Neutrophil (primary cell): ENCODE measurements around the gene HEMK1.

Source experiments
- H3K27ac ChIP-seq: fragments of 200-600 bp; sonication (generic); 2 replicates; pipeline ENCODE4 v1.5.1; 2016; ENCODE audit warnings: mild to moderate bottlenecking, moderate library complexity
- H3K27me3 ChIP-seq: fragments of 200-600 bp; sonication (generic); 2 replicates; pipeline ENCODE4 v1.6.0; 2016; ENCODE audit warnings: mild to moderate bottlenecking
- H3K36me3 ChIP-seq: fragments of 200-600 bp; sonication (generic); 2 replicates; pipeline ENCODE4 v1.5.1; 2017
- H3K4me1 ChIP-seq, 2 experiments: fragments of 200-600 bp in 1 of 2; sonication (generic) in 1 of 2; 1 replicate in 1 of 2; 2 replicates in 1 of 2; pipeline versions ENCODE4 v1.5.1 to v1.6.1; 2013 to 2016; ENCODE audit warnings: low read depth in 1 of 2, low read length in 1 of 2, mild to moderate bottlenecking in 1 of 2, moderate library complexity in 1 of 2; ENCODE audit not compliant: control insufficient read depth in 1 of 2, insufficient read depth in 1 of 2
- H3K4me3 ChIP-seq, 2 experiments: fragments of 200-600 bp in 1 of 2; sonication (generic) in 1 of 2; 1 replicate in 1 of 2; 2 replicates in 1 of 2; pipeline ENCODE4 v1.5.1; 2013 to 2016; ENCODE audit warnings: low read depth in 1 of 2, low read length in 1 of 2, mild to moderate bottlenecking in 1 of 2, moderate library complexity in 1 of 2
- H3K9me3 ChIP-seq: fragments of 200-600 bp; sonication (generic); 2 replicates; pipeline ENCODE4 v1.5.1; 2016
- TF ChIP-seq, protein P1 (sequence below): fragments of 200-600 bp; sonication (generic); IDR thresholded peaks from 2 replicates; pipeline ENCODE4 v1.5.1; 2016; ENCODE audit warnings: antibody characterized with exemption

Gene HEMK1

DNA sequence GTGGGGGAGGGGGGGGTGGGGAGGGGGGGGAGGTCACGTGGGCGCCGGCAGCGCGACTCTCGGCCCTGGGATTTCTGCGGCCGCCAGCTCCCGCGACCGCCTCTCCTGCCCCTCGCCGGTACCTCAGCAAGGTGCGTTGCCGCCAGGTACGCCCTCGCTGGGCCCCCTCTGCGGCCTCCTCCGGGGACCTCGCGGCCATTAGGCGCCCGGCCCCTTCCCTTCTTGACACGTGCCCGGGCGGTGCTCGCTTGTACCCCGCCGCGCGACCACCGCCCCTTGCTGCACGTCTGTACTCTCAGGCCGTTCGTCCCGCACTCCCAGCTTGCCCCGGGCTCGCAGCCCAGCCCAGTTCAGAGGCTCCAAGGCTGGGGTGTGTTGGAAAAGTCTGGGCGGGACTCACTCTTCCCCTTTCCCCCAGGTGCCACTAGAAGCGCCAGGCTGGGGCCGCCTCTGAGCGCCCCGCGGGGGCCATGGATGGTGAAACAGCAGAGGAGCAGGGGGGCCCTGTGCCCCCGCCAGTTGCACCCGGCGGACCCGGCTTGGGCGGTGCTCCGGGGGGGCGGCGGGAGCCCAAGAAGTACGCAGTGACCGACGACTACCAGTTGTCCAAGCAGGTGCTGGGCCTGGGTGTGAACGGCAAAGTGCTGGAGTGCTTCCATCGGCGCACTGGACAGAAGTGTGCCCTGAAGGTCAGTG, 47.9 kb downstream of the HEMK1 start, which contains the start of gene MAPKAPK3:
MAPKAPK3 (plus strand) TSS at position 56 of the 696 bp plus-strand sequence; CDS start at position 471, 415 bp downstream.
- Histone ChIP-seq H3K27ac (peak within 1 kb of the TSS; percentile 99), H3K4me3 (peak within 1 kb of the TSS; percentile 86 to 96), H3K36me3 (peaks cover under 1% of the 10 kb centered on the region), H3K27me3 (no peaks in the 10 kb centered on the region), H3K9me3 (no peaks in the 10 kb centered on the region), H3K4me1 (peaks cover 73 to 77% of the 10 kb centered on the region in 2 experiments)
- TF ChIP-seq, protein P1, sequence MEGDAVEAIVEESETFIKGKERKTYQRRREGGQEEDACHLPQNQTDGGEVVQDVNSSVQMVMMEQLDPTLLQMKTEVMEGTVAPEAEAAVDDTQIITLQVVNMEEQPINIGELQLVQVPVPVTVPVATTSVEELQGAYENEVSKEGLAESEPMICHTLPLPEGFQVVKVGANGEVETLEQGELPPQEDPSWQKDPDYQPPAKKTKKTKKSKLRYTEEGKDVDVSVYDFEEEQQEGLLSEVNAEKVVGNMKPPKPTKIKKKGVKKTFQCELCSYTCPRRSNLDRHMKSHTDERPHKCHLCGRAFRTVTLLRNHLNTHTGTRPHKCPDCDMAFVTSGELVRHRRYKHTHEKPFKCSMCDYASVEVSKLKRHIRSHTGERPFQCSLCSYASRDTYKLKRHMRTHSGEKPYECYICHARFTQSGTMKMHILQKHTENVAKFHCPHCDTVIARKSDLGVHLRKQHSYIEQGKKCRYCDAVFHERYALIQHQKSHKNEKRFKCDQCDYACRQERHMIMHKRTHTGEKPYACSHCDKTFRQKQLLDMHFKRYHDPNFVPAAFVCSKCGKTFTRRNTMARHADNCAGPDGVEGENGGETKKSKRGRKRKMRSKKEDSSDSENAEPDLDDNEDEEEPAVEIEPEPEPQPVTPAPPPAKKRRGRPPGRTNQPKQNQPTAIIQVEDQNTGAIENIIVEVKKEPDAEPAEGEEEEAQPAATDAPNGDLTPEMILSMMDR = no peak

DNA sequence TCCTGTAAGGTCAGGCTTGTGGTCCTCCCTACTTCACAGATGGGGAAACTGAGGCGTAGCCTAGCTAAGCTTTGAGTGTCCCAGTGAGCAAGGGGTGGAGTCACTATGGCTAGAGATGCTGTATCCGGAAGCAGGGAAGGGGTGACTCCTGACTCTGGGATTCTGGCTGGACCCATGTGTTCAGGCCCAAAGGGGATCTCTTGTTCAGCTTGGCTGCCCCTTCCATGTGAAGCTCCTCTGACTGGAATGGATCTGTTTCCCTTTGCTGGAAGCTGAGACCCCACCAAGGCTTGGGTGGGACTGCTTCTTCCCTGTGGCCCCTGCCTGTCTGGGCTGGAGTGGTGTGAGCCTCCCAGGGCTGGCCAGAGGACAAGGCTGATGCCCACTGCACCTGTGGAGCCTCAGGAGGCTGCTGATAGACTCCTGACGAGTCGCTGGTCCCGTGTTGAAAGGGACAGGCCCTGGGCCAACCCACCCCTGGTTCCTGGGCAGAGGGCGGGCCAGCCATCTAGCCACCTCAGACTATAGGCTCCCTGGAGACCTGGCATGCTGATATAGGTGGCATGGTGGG, 48.7 kb downstream of the HEMK1 start:
- H3K27ac ChIP-seq = peak overlapping the region; percentile 99
- H3K27me3 ChIP-seq = no peaks in the 10 kb centered on the region
- TF ChIP-seq, protein P1 = no peak
- peaks cover 6% of the 10 kb centered on the region for H3K36me3 ChIP-seq
- H3K4me1 ChIP-seq = peaks cover 75 to 77% of the 10 kb centered on the region in 2 experiments
- no peaks in the 10 kb centered on the region for H3K9me3 ChIP-seq
- peak overlapping the region; percentile 86 to 96 for H3K4me3 ChIP-seq

DNA sequence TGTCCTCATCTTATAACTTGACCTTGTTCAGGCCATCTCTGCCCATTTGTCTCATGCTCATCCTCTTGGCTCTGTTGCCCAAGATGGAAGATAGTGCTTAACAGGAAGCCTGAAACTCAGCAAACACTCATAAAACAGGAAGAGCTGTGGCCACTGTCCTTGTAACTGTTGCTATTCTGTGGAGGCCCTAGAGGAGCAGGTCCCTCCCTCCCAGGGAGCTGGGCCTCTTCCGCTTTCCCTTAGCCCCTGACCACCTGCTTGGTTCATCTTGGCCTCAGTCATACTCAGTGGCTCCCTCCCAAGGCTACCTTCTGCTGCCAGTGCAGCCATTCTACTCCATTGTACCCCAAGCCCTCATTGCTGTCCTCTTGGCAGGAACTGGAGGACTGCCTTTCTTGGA, 51.1 kb downstream of the HEMK1 start:
- Histone ChIP-seq H3K36me3 (peaks cover 9% of the 10 kb centered on the region), H3K27me3 (no peaks in the 10 kb centered on the region), H3K27ac (peak overlapping the region; percentile 99), H3K4me1 (peaks cover 88 to 91% of the 10 kb centered on the region in 2 experiments), H3K4me3 (peak overlapping the region; percentile 86 to 96), H3K9me3 (no peaks in the 10 kb centered on the region)
- TF ChIP-seq, protein P1 = peak; percentile 68

DNA sequence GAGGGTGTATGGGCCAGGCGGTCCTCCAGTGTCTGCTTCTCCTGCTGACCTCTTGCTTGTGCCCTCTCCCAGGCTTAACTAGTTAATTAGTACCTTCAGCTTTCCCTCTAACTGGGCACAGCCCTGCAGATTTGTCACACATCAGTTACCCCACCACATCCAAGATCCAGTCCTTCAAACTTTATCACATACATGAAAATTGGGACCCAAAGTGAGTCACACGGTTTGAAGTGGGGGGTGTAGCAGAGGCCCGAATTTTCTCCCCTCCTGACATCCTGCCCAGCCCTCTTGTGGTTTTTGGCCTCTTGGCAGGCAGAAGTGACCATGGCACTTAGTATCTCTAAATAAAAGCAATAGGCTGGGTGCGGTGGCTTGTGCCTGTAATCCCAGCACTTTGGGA, 51.5 kb downstream of the HEMK1 start:
- peak overlapping the region; percentile 99 for H3K27ac ChIP-seq
- TF ChIP-seq, protein P1 = no peak
- no peaks in the 10 kb centered on the region for H3K27me3 ChIP-seq
- H3K36me3 ChIP-seq = peaks cover 9% of the 10 kb centered on the region
- H3K9me3 ChIP-seq = no peaks in the 10 kb centered on the region
- H3K4me1 ChIP-seq = peaks cover 88 to 91% of the 10 kb centered on the region in 2 experiments
- H3K4me3 ChIP-seq = peak overlapping the region; percentile 86 to 96

DNA sequence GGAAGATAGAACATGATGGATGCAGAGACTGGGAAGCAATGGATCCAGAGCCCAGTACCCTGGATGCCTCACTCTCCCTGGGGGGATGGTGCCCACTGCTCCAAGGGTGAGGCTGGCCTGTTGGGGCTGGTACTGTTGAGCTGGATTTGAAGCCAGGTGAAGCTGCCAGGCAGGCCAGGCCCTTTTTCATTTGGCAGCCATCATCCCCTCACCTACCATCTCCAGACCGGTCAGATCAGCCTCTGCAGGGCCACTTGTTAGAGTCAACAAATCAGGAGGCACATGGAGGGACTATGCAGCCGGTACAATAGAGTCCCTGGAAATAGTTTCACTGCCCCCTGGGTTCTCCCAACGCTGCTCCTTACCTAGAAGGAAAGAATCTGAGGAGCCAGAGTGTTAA, 53.6 kb downstream of the HEMK1 start:
- Histone ChIP-seq H3K27ac (peak overlapping the region; percentile 99), H3K36me3 (peaks cover 13% of the 10 kb centered on the region), H3K4me3 (no peak overlapping the region), H3K4me1 (peaks cover 97 to 100% of the 10 kb centered on the region in 2 experiments), H3K9me3 (no peaks in the 10 kb centered on the region), H3K27me3 (no peaks in the 10 kb centered on the region)
- TF ChIP-seq, protein P1 = no peak
